ENCODE results near the gene EXOC2.
"Not testable (repeated sequence)": the region's sequence is repeated elsewhere in the genome, so short reads cannot be mapped to it uniquely, and the experiment has no call there.

The EXOC2 gene

GRCh38 chr6:579339-579738 is 113.6 kb downstream of the EXOC2 start:
- DNase-seq (ENCODE audit: low spot score): peak; percentile 34

- no peak for DNase-seq (ENCODE audit: low spot score)
Measured at GRCh38 chr6:572596-573265, 120.2 kb downstream of the EXOC2 start.

- DNase-seq (ENCODE audit: low spot score): no peak
Measured at GRCh38 chr6:571892-572291, 121.0 kb downstream of the EXOC2 start.

- DNase-seq (ENCODE audit: low spot score): no peak
Measured at GRCh38 chr6:570825-571224, 122.1 kb downstream of the EXOC2 start.

- no peak for DNase-seq (ENCODE audit: low spot score)
Measured at GRCh38 chr6:568954-569523, 123.9 kb downstream of the EXOC2 start.

- no peak for DNase-seq (ENCODE audit: low spot score)
Measured at GRCh38 chr6:568085-568484, 124.9 kb downstream of the EXOC2 start.

GRCh38 chr6:563863-564262 is 129.1 kb downstream of the EXOC2 start:
- no peak for DNase-seq (ENCODE audit: low spot score)

- no peak for DNase-seq (ENCODE audit: low spot score)
Measured at GRCh38 chr6:562052-562676, 130.8 kb downstream of the EXOC2 start.

GRCh38 chr6:561335-561734 is 131.6 kb downstream of the EXOC2 start:
- not testable (repeated sequence) for DNase-seq (ENCODE audit: low spot score)

GRCh38 chr6:558959-559358 is 134.0 kb downstream of the EXOC2 start:
- DNase-seq (ENCODE audit: low spot score): no peak

- DNase-seq (ENCODE audit: low spot score): peak; percentile 22
Measured at GRCh38 chr6:558089-558488, 134.8 kb downstream of the EXOC2 start.

GRCh38 chr6:551829-552350 is 141.0 kb downstream of the EXOC2 start:
- no peak for DNase-seq (ENCODE audit: low spot score)

- peak; percentile 18 for DNase-seq (ENCODE audit: low spot score)
Measured at GRCh38 chr6:551405-551804, 141.5 kb downstream of the EXOC2 start.

GRCh38 chr6:549906-550305 is 143.0 kb downstream of the EXOC2 start:
- no peak for DNase-seq (ENCODE audit: low spot score)

GRCh38 chr6:548517-548916 is 144.4 kb downstream of the EXOC2 start:
- DNase-seq (ENCODE audit: low spot score): no peak

- DNase-seq (ENCODE audit: low spot score): no peak
Measured at GRCh38 chr6:548091-548490, 144.8 kb downstream of the EXOC2 start.

GRCh38 chr6:540490-540889 is 152.4 kb downstream of the EXOC2 start:
- DNase-seq (ENCODE audit: low spot score): no peak

GRCh38 chr6:537114-537513 is 155.8 kb downstream of the EXOC2 start:
- no peak for DNase-seq (ENCODE audit: low spot score)

- no peak for DNase-seq (ENCODE audit: low spot score)
Measured at GRCh38 chr6:530425-530824, 162.5 kb downstream of the EXOC2 start.

- DNase-seq (ENCODE audit: low spot score): no peak
Measured at GRCh38 chr6:528989-529388, 163.9 kb downstream of the EXOC2 start.

- no peak for DNase-seq (ENCODE audit: low spot score)
Measured at GRCh38 chr6:527989-528673, 164.8 kb downstream of the EXOC2 start.

GRCh38 chr6:524803-525202 is 168.1 kb downstream of the EXOC2 start:
- DNase-seq (ENCODE audit: low spot score): no peak

GRCh38 chr6:520820-521219 is 172.1 kb downstream of the EXOC2 start:
- no peak for DNase-seq (ENCODE audit: low spot score)
